Liver (tissue), 9 donors: ENCODE measurements around the gene SEZ6. TPM values are rescaled to one million over a fixed set of nuclear protein-coding genes. Genes with fewer than 3 reads are reported as not detected.

Source experiments
- DNase-seq: peaks from one replicate; pipeline ENCODE4 v3.0.0-alpha.2; 2017; ENCODE audit warnings: low spot score
- H3K27ac ChIP-seq, 2 donors: one replicate each; pipeline ENCODE4 v1.7.0; 2013; ENCODE audit warnings: inconsistent platforms in 2 of 2, low read length in 2 of 2, control low read depth in 1 of 2, low read depth in 1 of 2, mild to moderate bottlenecking in 1 of 2
- H3K27me3 ChIP-seq, 4 donors: one replicate each; pipeline versions ENCODE4 v1.6.1 to v1.7.0; 2013; ENCODE audit warnings: low read length in 3 of 4, inconsistent platforms in 1 of 4, mild to moderate bottlenecking in 1 of 4, moderate library complexity in 1 of 4; ENCODE audit not compliant: control insufficient read depth in 4 of 4, insufficient read depth in 4 of 4
- H3K36me3 ChIP-seq, 4 donors: one replicate each; pipeline versions ENCODE4 v1.6.1 to v1.7.0; 2013; ENCODE audit warnings: low read length in 3 of 4, mild to moderate bottlenecking in 3 of 4, low read depth in 1 of 4, moderate library complexity in 1 of 4; ENCODE audit not compliant: control insufficient read depth in 4 of 4, insufficient read depth in 3 of 4
- H3K4me1 ChIP-seq, 4 donors: one replicate each; pipeline versions ENCODE4 v1.6.1 to v1.7.0; 2013; ENCODE audit warnings: low read length in 3 of 4, mild to moderate bottlenecking in 3 of 4, moderate library complexity in 1 of 4; ENCODE audit not compliant: control insufficient read depth in 4 of 4, insufficient read depth in 4 of 4
- H3K4me3 ChIP-seq, 3 donors: one replicate each; pipeline versions ENCODE4 v1.6.1 to v1.7.0; 2013; ENCODE audit warnings: low read length in 3 of 3, control low read depth in 1 of 3, low read depth in 1 of 3, mild to moderate bottlenecking in 1 of 3
- H3K9ac ChIP-seq, 2 donors: one replicate each; pipeline ENCODE4 v1.7.0; 2013; ENCODE audit warnings: low read length in 2 of 2, mild to moderate bottlenecking in 2 of 2, moderate library complexity in 2 of 2, control low read depth in 1 of 2, low read depth in 1 of 2
- H3K9me3 ChIP-seq, 4 donors: one replicate each; pipeline versions ENCODE4 v1.6.1 to v1.7.0; 2013; ENCODE audit warnings: low read length in 3 of 4; ENCODE audit not compliant: control insufficient read depth in 4 of 4
- EGR1 ChIP-seq, 2 donors: IDR thresholded peaks; 2 replicates each; pipeline ENCODE4 v1.6.1; 2016 to 2018; ENCODE audit warnings: antibody characterized with exemption in 2 of 2, low read depth in 2 of 2
- FOXA1 ChIP-seq: IDR thresholded peaks from 2 replicates; pipeline ENCODE4 v1.6.1; 2016; ENCODE audit warnings: antibody characterized with exemption
- FOXA2 ChIP-seq: IDR thresholded peaks from 2 replicates; pipeline ENCODE4 v1.6.1; 2016; ENCODE audit warnings: antibody characterized with exemption
- GABPA ChIP-seq, 2 donors: IDR thresholded peaks in 1 of 2; conservative IDR thresholded peaks in 1 of 2; 2 replicates each; pipeline ENCODE4 v1.6.1; 2016; ENCODE audit warnings: antibody characterized with exemption in 2 of 2, mild to moderate bottlenecking in 1 of 2, moderate library complexity in 1 of 2
- HNF4A ChIP-seq, 2 donors: conservative IDR thresholded peaks; 2 replicates each; pipeline ENCODE4 v1.6.1; 2016; ENCODE audit warnings: antibody characterized with exemption in 2 of 2, mild to moderate bottlenecking in 2 of 2
- HNF4G ChIP-seq: IDR thresholded peaks from 2 replicates; pipeline ENCODE4 v1.6.1; 2016; ENCODE audit warnings: antibody characterized with exemption
- JUND ChIP-seq, 2 donors: IDR thresholded peaks; 2 replicates each; pipeline ENCODE4 v1.6.1; 2016; ENCODE audit warnings: antibody characterized with exemption in 2 of 2
- NR2F2 ChIP-seq: IDR thresholded peaks from 2 replicates; pipeline ENCODE4 v1.6.1; 2016; ENCODE audit warnings: antibody characterized with exemption
- RAD21 ChIP-seq, 2 donors: IDR thresholded peaks; 2 replicates each; pipeline ENCODE4 v1.6.1; 2016; ENCODE audit warnings: antibody characterized with exemption in 2 of 2, mild to moderate bottlenecking in 2 of 2
- RXRA ChIP-seq, 2 donors: IDR thresholded peaks; 2 replicates each; pipeline ENCODE4 v1.6.1; 2017 to 2018; ENCODE audit warnings: antibody characterized with exemption in 2 of 2, mild to moderate bottlenecking in 1 of 2
- SP1 ChIP-seq: IDR thresholded peaks from 2 replicates; pipeline ENCODE4 v1.6.1; 2018; ENCODE audit warnings: antibody characterized with exemption, mild to moderate bottlenecking
- WGBS: extraction: QIAGEN DNeasy Blood & Tissue Kit; methylation state at CpG from one replicate; pipeline ENCODE4 v1.1.7; 2013; 5-methylcytosine and 5-hydroxymethylcytosine counted together
- polyA plus RNA-seq, 2 donors: library from polyadenylated mRNA; stranded (reverse) in 1 of 2; unstranded in 1 of 2; fragments of 200-250 nt in 1 of 2; fragments of >200 nt in 1 of 2; fragmentation: Nextera tagmentation in 1 of 2; extraction: Ambion mirVana in 1 of 2; gene quantifications; one replicate each; pipeline versions ENCODE4 v1.2.1 to v1.2.3, GENCODE V29; 2013 to 2015
- total RNA-seq, 2 donors: library from RNA; depleted of rRNA; stranded (reverse); fragments of >200 nt; gene quantifications; one replicate each; pipeline ENCODE4 v1.2.3, GENCODE V29; 2014
- TF ChIP-seq, protein P1 (sequence below): IDR thresholded peaks from 2 replicates; pipeline ENCODE4 v1.6.1; 2016; ENCODE audit warnings: antibody characterized with exemption
- TF ChIP-seq, protein P2 (sequence below): IDR thresholded peaks from 2 replicates; pipeline ENCODE4 v1.6.1; 2016; ENCODE audit warnings: antibody characterized with exemption
- TF ChIP-seq, protein P3 (sequence below): IDR thresholded peaks from 2 replicates; pipeline ENCODE4 v1.6.1; 2016; ENCODE audit warnings: antibody characterized with exemption
- TF ChIP-seq, protein P4 (sequence below): IDR thresholded peaks from 2 replicates; pipeline ENCODE4 v1.6.1; 2016; ENCODE audit warnings: antibody characterized with exemption, mild to moderate bottlenecking
- TF ChIP-seq, protein P5 (sequence below): fragments of 150-350 bp; IDR thresholded peaks from 2 replicates; pipeline ENCODE4 v1.5.1; 2017; ENCODE audit warnings: improper control_type of control experiment, low read depth, low read length; ENCODE audit not compliant: missing input control
- donor health status: healthy.
- donor health status: healthy.
- donor health status: healthy.
- donor health status: healthy.
- donor health status: healthy.

SEZ6 gene
- total and polyA plus RNA-seq, 4 donors: 0.39 TPM; not detected in 3

DNA sequence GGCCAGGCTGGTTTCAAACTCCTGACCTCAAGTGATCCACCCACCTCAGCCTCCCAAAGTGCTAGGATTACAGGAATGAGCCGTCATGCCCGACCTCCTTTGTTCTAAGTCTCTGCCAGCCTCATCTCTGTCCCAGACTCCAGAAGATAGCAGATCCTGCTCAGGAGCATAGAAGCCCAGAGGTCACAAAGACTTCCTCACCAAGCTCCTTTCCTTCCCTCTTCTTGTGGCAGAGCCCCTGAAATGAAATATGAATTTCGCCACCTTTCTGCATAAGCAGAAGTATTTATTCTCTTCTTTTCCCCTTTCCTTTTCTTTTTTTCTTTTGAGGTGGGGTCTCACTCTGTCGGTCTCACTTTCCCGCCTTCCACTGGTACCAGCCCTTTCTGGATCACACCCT lies 25.7 kb upstream of the SEZ6 start:
- TF ChIP-seq SP1: no peak
- TF ChIP-seq, protein P1, sequence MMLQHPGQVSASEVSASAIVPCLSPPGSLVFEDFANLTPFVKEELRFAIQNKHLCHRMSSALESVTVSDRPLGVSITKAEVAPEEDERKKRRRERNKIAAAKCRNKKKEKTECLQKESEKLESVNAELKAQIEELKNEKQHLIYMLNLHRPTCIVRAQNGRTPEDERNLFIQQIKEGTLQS: no peak
- TF ChIP-seq, protein P2, sequence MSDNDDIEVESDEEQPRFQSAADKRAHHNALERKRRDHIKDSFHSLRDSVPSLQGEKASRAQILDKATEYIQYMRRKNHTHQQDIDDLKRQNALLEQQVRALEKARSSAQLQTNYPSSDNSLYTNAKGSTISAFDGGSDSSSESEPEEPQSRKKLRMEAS: no peak
- Histone ChIP-seq H3K27ac (no peak overlapping the region), H3K4me1 (no peaks in the 10 kb centered on the region), H3K27me3 (no peaks in the 10 kb centered on the region), H3K4me3 (no peak overlapping the region), H3K36me3 (no peaks in the 10 kb centered on the region), H3K9me3 (peaks cover 0 to 5% (median 0%) of the 10 kb centered on the region in 4 donors), H3K9ac (no peak overlapping the region)
- no peak for DNase-seq
- 70% methylated on average over 5 of the region's 5 CpGs for whole genome bisulfite sequencing

DNA sequence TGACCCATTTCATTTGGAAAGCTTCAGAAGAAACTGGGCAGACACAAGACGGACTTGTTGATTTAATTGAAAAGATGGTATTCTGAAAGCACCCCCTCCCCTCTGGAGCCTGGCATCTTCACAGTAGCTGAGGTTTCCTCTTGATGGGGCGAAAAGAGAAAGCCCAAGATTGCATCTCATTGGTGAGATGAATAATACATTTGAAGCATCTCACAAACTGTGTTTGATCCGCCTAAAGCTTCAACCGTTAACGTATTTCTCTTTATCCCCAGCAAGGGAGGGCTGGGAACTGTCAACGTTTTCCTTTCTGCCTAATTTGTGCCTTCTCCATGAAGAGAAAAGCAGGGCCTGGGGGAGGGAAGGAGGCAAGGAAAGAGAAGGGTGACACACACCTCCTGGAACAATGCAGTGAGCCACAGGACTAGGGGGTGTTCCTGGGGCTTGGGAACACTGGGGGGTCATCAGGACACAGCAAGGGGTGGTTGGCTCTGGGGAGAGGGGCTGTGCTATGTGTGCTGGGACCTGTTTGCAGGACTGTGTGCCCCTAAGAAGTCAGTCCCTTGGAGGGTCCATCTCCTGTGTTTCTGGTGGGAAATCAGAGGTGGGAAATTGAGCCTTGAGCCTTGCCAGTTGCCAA lies 18.6 kb upstream of the SEZ6 start:
- Histone ChIP-seq H3K4me3 (no peak overlapping the region), H3K9ac (no peak overlapping the region), H3K9me3 (no peaks in the 10 kb centered on the region), H3K36me3 (no peaks in the 10 kb centered on the region), H3K4me1 (peaks cover 0 to 8% (median 2%) of the 10 kb centered on the region in 4 donors), H3K27ac (no peak overlapping the region), H3K27me3 (no peaks in the 10 kb centered on the region)
- WGBS: 76% methylated on average over 6 of the region's 6 CpGs
- TF ChIP-seq, protein P1: no peak
- TF ChIP-seq HNF4A (conservative IDR thresholded peaks at IDR 0.05): no peak
- TF ChIP-seq EGR1 (IDR thresholded peaks at IDR 0.05; ENCODE audit: low read depth in 2 of 2): no peak
- TF ChIP-seq RXRA (IDR thresholded peaks at IDR 0.05): no peak
- TF ChIP-seq NR2F2: no peak
- TF ChIP-seq FOXA2: no peak
- TF ChIP-seq, protein P3, sequence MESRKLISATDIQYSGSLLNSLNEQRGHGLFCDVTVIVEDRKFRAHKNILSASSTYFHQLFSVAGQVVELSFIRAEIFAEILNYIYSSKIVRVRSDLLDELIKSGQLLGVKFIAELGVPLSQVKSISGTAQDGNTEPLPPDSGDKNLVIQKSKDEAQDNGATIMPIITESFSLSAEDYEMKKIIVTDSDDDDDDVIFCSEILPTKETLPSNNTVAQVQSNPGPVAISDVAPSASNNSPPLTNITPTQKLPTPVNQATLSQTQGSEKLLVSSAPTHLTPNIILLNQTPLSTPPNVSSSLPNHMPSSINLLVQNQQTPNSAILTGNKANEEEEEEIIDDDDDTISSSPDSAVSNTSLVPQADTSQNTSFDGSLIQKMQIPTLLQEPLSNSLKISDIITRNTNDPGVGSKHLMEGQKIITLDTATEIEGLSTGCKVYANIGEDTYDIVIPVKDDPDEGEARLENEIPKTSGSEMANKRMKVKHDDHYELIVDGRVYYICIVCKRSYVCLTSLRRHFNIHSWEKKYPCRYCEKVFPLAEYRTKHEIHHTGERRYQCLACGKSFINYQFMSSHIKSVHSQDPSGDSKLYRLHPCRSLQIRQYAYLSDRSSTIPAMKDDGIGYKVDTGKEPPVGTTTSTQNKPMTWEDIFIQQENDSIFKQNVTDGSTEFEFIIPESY: no peak
- no peak for TF ChIP-seq GABPA (IDR thresholded peaks at IDR 0.05 in 1 of 2, conservative IDR thresholded peaks at IDR 0.05 in 1 of 2)
- no peak for TF ChIP-seq FOXA1
- TF ChIP-seq JUND (IDR thresholded peaks at IDR 0.05): no peak
- TF ChIP-seq, protein P4, sequence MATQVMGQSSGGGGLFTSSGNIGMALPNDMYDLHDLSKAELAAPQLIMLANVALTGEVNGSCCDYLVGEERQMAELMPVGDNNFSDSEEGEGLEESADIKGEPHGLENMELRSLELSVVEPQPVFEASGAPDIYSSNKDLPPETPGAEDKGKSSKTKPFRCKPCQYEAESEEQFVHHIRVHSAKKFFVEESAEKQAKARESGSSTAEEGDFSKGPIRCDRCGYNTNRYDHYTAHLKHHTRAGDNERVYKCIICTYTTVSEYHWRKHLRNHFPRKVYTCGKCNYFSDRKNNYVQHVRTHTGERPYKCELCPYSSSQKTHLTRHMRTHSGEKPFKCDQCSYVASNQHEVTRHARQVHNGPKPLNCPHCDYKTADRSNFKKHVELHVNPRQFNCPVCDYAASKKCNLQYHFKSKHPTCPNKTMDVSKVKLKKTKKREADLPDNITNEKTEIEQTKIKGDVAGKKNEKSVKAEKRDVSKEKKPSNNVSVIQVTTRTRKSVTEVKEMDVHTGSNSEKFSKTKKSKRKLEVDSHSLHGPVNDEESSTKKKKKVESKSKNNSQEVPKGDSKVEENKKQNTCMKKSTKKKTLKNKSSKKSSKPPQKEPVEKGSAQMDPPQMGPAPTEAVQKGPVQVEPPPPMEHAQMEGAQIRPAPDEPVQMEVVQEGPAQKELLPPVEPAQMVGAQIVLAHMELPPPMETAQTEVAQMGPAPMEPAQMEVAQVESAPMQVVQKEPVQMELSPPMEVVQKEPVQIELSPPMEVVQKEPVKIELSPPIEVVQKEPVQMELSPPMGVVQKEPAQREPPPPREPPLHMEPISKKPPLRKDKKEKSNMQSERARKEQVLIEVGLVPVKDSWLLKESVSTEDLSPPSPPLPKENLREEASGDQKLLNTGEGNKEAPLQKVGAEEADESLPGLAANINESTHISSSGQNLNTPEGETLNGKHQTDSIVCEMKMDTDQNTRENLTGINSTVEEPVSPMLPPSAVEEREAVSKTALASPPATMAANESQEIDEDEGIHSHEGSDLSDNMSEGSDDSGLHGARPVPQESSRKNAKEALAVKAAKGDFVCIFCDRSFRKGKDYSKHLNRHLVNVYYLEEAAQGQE: no peak
- TF ChIP-seq RAD21 (IDR thresholded peaks at IDR 0.05): no peak
- TF ChIP-seq, protein P5, sequence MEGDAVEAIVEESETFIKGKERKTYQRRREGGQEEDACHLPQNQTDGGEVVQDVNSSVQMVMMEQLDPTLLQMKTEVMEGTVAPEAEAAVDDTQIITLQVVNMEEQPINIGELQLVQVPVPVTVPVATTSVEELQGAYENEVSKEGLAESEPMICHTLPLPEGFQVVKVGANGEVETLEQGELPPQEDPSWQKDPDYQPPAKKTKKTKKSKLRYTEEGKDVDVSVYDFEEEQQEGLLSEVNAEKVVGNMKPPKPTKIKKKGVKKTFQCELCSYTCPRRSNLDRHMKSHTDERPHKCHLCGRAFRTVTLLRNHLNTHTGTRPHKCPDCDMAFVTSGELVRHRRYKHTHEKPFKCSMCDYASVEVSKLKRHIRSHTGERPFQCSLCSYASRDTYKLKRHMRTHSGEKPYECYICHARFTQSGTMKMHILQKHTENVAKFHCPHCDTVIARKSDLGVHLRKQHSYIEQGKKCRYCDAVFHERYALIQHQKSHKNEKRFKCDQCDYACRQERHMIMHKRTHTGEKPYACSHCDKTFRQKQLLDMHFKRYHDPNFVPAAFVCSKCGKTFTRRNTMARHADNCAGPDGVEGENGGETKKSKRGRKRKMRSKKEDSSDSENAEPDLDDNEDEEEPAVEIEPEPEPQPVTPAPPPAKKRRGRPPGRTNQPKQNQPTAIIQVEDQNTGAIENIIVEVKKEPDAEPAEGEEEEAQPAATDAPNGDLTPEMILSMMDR: no peak
- no peak for TF ChIP-seq HNF4G
- no peak for DNase-seq
